Effector CD4-positive, alpha-beta T cell (primary cell): ENCODE measurements around the gene SELP.
A peak's percentile ranks its signal among the peaks of the same experiment; 100 is the strongest.

Experiments
- DNase-seq: peaks from one replicate; pipeline ENCODE4 v3.0.0-alpha.2; 2020

The SELP gene

DNA sequence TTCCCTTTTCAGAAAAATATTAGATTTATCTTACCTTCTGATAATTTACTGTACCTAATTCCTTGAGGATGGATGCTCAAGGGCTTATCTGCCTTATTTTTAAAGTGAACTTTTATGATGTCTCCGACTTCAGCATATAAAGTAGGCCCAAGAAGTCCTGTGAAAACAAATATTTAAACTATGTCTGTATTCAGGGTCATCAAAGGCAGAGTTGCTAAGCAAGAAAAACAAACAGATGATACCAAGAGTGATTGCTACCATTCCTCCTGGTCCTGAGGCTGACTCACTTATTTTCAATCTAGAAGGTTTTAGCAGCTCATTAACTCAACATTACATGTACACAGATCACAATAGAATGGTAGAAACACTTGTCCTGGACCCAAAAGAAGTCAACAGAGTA is 57.7 kb downstream of the SELP start:
- no peak for DNase-seq

- no peak for DNase-seq
Measured at GRCh38 chr1:169571450-169571849, 58.5 kb downstream of the SELP start.

DNA sequence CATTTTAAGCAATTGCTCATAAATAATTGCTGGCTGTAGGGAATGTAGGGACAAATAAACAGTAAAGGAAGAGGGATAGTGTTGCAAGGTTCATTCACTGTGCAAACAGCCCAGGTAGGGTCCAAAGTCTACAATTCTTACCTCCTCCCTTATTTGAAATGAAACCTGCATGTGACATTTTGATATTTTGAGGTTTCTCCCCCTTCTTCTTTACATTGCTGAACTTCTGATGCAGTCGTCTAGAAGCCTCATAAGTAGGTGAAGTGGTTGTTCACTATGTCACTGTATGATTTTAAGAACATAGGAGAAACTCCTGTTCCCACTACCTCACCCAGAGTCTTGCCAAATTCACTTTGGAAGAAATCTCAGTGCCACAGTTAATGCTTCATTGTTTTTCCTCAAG is 59.8 kb downstream of the SELP start:
- DNase-seq, result no peak

DNA sequence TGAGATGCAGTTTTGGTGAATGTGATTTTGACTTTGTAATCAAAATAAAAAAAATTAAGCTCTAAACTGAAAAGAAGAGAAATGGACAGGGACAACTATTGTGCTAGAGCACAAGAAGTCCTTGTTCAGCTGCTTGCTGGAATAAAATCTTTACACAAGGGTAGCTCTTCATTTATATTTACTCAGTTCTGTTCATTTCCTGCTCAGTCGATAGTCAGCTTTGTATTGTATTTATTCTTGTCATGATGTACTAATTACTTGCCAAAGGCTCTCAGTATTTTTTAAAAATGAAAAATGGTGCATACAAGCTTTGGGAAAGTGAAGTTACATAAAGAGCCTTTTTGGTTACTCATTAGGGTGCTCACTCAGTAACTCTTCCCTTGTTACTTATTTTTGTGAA is 61.4 kb downstream of the SELP start:
- no peak for DNase-seq

DNA sequence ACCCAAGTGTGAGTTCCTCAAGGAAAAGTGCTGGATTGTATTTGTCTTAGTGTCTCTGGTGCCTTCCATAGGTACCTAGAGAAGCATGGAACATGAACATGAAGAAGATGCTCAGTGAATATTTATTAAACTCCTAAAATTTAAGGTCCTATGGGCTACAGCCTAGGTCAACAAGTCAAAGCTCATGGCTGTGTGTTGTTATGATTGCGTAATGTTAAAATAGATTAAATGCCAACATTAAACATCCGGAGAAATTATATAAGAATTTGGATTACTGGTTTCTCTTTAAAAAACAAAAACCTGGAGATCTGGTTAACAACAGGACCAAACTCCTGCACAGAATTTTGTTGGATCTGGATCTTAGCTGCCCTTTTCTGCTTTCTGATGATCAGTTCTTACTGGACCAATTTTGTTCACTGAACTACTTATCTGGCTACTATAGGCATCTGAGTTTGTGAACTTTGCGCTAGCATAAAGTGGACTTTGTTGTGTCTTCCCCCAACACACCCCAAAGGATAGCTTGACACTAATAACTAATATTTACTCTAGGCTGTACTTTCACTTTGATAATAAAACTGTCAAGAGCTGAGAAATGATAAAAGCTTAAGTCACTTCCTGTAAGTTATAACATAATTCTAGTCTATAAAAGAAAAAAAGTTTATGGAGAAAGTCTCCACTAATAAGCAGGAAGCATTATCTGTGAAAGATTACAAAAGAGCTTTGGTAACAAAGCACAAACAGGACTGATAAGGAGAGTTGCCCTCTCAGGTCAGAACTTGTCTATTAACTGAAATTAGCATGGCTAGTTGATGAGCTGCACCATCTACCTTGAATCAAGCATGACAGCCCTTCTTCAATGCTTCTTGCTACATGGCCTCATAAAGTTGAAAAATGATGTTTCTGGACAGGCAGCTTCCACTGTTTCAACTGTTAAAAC is 64.3 kb downstream of the SELP start:
- no peak for DNase-seq

DNA sequence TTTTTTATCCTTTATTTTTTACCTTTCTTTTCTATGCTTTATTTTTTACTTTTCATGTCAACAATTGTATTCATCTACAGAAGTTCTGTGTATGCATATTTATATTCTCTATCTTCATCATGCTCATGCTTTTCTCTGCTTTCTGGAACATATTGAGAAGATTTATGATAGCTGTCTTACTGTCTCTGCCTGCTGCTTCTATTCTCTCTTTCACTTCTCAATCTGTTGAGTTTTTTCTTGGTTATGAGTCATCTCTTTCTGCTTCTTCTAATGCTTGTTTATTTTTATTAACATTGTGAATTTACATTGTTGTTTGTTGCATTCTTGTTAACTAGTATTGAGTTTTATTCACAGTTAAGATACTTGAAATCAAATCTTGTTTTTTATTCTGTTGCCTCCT is 66.3 kb downstream of the SELP start:
- no peak for DNase-seq

DNA sequence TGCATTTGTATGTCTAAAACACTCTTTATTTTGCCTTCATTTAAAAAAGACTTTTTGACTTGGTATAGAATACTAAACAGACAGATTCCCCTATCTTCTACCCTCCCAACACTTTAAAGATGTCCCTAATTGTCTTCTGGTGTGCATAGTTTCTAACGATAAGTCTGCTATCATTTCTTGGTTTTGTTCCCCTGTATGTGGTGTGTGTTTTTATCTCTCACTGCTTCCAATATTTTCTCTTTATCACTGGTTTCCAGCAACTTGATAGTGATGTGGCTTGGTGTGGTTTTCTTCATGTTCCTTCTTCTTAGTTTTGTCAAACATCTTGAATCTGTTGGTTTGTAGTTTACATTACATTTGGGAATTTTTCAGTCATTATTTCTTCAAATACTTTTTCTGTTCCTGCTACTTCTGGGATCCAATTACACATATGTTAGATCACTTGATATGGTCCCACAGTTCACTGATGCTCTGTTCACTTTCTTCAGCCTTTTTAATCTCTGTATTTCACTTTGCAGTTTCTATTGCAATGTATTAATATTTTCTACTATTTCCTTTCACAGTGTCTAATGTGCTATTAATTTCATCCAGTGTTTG is 66.8 kb downstream of the SELP start:
- no peak for DNase-seq

- no peak for DNase-seq
Measured at GRCh38 chr1:169561692-169562091, 68.2 kb downstream of the SELP start.

DNA sequence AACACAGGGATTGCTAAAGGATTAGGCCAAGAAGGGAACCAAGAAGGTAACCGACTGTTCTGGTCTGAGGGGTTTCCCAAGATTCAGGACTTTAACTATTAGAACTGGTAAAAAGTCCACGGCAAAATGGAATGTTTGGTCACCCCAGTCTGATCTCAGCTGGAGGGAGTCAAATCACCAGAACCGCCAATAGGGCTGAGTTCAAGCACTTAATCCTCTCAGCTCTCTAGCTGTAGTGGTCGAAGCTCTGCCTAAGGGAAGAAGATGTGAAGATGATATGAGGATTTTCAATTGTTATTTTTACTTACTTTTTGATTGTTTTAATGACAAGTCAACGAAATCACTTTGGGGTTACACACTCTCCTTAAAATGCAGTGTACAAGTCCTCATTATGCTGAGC is 72.8 kb downstream of the SELP start:
- no peak for DNase-seq

DNA sequence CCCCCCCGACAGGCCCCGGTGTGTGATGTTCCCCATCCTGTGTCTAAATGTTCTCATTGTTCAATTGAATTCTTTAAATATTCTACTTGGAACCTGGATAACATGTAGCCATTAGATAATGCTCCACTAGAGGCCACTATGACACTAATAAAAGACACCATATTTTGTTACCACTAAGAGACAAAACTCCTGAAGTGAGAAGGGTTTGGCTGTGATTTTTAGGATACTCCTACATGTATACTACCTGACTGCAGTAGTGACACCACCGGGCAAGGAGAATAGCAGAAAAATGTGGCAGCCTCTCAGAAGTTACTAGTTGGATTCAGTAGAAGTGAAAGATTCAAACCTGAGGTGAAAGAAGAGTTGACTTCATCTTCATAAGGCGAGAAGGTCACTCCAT is 79.6 kb downstream of the SELP start:
- DNase-seq, result no peak

DNA sequence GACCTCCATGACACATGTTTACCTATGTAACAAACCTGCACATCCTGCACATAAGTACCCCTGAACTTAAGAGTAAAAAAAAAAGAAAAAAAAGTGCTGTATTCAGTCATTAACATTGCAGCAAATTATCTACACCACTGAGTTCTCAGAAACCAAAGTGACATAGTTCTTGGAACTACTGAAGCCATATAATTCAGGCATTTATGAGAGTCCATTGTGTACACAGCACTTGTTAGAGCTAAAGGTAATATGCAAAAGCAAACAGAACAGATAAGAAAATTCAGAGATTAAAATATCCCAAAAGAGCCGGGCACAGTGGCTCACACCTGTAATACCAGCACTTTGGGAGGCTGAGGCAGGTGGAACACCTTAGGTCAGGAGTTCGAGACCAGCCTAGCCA is 81.6 kb downstream of the SELP start:
- no peak for DNase-seq

GRCh38 chr1:169546087-169546995 is 83.6 kb downstream of the SELP start:
- DNase-seq, result peak; percentile 56

GRCh38 chr1:169545472-169545871 is 84.5 kb downstream of the SELP start:
- no peak for DNase-seq

GRCh38 chr1:169538998-169539871 is 90.7 kb downstream of the SELP start:
- no peak for DNase-seq
